ENCODE data around the gene RAI1. TPM values are rescaled to one million over a fixed set of nuclear protein-coding genes. Genes with fewer than 3 reads are reported as not detected.

RAI1 gene
- total RNA-seq, 1 donor from 2014 or later, result 38.1 TPM

DNA sequence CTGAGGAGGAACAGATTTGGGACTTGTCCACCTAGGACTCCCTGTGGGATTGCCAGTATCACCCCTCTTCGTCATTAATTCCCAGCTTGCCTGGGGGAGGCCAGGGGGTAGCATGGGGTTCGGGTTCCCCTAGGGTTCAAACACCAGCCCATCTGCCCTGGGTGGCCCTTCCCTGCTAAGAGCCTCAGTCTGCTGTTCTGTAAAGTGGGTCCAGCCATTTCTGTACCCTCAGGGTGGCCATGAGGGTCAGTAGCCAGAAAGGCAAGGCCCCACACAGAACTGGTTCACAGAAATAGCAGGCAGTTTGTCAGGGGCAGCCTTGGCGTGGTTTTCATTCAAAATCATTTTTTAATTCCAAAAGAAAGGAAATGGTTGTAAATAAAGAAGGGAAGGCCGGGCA lies 62.9 kb downstream of the RAI1 start:
- no peak for DNase-seq
- H3K4me1 ChIP-seq, result peaks cover 28% of the 10 kb centered on the region
- ATAC-seq, result no peak
- H3K27me3 ChIP-seq, result no peaks in the 10 kb centered on the region
- no peaks in the 10 kb centered on the region for H3K9me3 ChIP-seq
- H3K4me3 ChIP-seq, result no peak overlapping the region
- intact Hi-C loops (cut with DNase I), result no loop called here
- H3K36me3 ChIP-seq, result no peaks in the 10 kb centered on the region
- no peak overlapping the region for H3K27ac ChIP-seq
- TF ChIP-seq CTCF (IDR thresholded peaks at IDR 0.05), result no peak

DNA sequence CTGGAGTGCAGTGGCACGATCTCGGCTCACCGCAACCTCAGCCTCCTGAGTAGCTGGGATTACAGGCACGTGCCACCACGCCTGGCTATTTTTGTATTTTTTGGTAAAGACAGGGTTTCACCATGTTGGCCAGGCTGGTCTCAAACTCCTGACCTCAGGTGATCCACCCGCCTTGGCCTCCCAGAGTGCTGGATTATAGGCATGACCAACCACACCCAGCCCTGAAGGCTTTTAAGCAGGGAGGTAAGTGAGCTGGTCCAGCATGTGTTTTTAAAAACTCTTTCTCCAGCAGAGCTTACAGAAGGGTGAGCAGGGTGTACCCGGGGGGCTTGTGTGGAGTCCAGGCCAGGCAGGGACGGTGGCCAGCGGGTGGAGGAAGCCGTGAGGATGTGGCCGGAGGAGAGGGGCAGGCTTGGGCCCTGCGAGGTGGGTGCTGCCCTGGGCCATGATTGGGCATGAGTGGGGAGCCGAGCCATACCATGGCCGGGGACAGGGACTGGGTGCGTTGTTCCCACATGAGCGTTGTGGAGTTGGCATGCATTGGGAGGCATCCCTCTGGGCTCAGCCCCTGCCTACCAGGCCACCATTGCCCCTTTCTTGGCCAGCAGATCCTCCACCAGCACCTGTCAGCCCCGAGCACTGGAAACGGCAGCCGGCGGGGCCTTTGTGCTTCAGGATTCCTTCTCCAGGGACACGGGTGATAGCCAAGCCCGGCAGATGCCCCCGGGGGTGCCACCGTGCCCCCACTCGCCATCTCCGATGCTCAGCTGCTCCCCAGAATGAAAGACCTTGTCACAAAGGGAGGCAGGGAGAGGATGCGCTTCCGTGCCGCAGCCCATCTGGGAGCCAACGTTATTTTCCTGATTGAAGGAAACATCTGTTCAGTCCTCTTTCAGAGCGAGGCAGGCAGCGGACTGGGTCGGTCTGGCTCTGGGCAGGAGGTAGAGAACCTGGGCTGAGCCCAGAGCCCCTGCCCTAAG lies 64.5 kb downstream of the RAI1 start:
- intact Hi-C loops (cut with DNase I), result no loop called here
- H3K27me3 ChIP-seq, result no peaks in the 10 kb centered on the region
- DNase-seq, result no peak

DNA sequence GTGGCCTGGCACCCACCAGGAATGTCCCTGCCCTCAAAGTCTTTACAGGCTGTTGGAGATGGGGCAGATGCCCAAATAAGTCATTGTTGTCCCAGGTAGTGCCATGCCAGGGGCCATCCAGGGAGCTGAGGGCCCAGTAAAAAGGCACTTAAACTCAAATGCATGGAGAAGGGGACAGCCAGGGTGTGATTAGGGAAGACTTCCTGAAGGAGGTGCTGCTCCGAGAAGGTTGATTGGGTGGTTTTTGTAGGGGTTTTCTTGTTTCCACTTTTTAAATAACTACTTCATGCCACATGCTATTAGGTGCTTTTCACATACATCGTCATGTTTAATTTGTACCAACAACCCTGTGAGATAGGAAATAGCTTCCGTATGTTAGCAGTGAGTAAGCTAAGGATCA lies 66.9 kb downstream of the RAI1 start:
- no peaks in the 10 kb centered on the region for H3K27me3 ChIP-seq
- no peak for ATAC-seq
- no peak overlapping the region for H3K27ac ChIP-seq
- no peak overlapping the region for H3K4me3 ChIP-seq
- intact Hi-C loops (cut with DNase I), result no loop called here
- TF ChIP-seq CTCF (IDR thresholded peaks at IDR 0.05), result no peak
- H3K4me1 ChIP-seq, result peaks cover 36% of the 10 kb centered on the region
- no peaks in the 10 kb centered on the region for H3K9me3 ChIP-seq
- DNase-seq, result no peak
- no peaks in the 10 kb centered on the region for H3K36me3 ChIP-seq

More for the DNA sequence above, 64.5 kb downstream of the RAI1 start:
- Histone ChIP-seq H3K9me3 (no peaks in the 10 kb centered on the region), H3K4me1 (peaks cover 28% of the 10 kb centered on the region), H3K4me3 (no peak overlapping the region), H3K27ac (no peak overlapping the region), H3K36me3 (no peaks in the 10 kb centered on the region)
- ATAC-seq, result no peak
- TF ChIP-seq CTCF (IDR thresholded peaks at IDR 0.05), result no peak

GRCh38 chr17:17748604-17749003 lies 67.3 kb downstream of the RAI1 start:
- Histone ChIP-seq H3K4me3 (no peak overlapping the region), H3K9me3 (no peaks in the 10 kb centered on the region), H3K27me3 (no peaks in the 10 kb centered on the region), H3K4me1 (peaks cover 40% of the 10 kb centered on the region), H3K27ac (no peak overlapping the region), H3K36me3 (no peaks in the 10 kb centered on the region)
- DNase-seq (no peak), ATAC-seq (no peak)
- no peak for TF ChIP-seq CTCF (IDR thresholded peaks at IDR 0.05)
- intact Hi-C loops (cut with DNase I), result no loop called here

GRCh38 chr17:17749025-17749772 lies 67.9 kb downstream of the RAI1 start:
- H3K4me1 ChIP-seq, result peaks cover 42% of the 10 kb centered on the region

More at GRCh38 chr17:17749025-17749772, 67.9 kb downstream of the RAI1 start:
- ATAC-seq (no peak), DNase-seq (no peak)
- no peaks in the 10 kb centered on the region for H3K36me3 ChIP-seq
- no peak overlapping the region for H3K4me3 ChIP-seq
- intact Hi-C loops (cut with DNase I), result no loop called here
- H3K27ac ChIP-seq, result no peak overlapping the region
- no peak for TF ChIP-seq CTCF (IDR thresholded peaks at IDR 0.05)
- H3K27me3 ChIP-seq, result no peaks in the 10 kb centered on the region
- no peaks in the 10 kb centered on the region for H3K9me3 ChIP-seq
